Measurements from ENCODE around the gene TMEM184B.

The TMEM184B gene

GRCh38 chr22:38221407-38221806, 51.4 kb downstream of the TMEM184B start:
- no peak for DNase-seq

DNA sequence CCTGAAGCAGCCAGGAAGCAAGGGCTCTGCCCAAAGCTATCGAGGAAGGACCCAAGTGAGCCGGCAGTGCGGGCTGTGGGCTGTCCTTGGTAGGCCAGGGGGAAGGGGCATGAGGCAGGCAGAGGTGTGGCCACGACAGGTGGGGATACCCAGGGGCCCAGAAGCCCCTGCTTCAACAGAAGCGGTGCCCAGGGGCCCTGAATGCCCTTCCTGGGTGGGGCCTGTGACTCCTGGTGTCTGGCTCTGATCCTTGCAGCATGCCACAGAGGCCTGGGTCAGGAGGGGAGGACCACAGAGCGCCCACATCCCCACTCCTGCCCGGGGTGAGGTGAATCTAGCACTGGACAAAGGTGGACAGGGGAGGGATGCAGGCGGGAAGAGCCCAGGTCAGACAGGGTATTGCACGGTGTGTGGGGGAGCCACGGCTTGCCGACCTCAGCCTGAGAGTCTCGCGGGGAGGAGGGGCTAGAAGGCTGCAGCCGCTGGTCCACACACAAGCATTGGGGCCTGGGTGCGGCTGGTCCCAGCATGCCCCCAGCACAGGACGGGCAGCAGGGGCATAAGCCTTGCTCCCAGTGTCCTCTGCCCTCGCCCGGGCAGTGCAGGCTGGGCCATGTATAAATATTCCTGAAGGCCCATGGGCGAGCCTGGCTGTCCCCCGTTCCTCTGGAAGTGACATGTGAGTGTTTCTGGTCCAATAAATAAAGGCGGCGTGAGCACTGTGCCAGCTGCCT, 52.0 kb downstream of the TMEM184B start:
- DNase-seq, result no peak

DNA sequence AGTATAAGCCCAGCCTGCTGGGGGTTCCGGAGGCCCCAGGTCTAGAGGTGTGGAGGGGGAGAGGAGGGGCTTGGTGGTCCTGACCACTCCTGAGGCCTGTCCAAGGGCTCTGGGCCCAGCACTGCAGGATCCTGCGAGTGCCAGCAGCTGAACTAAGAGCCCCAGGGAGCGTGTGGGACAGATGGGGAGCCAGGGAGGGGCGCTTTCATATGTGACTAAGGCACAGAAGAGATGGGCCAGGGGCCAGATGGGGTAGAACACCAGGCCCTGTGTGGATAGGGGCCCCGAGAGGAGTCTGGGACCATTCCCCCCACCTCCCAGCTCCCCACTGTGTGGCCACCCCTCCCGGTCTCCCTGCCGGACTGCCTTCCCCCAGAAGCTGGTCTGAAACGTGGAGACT, 52.6 kb downstream of the TMEM184B start:
- DNase-seq, result no peak

- no peak for DNase-seq
Observed at GRCh38 chr22:38219632-38220031, 53.2 kb downstream of the TMEM184B start.

- no peak for DNase-seq
Observed at GRCh38 chr22:38218661-38219622, 53.9 kb downstream of the TMEM184B start.

GRCh38 chr22:38215156-38216038, 57.4 kb downstream of the TMEM184B start:
- DNase-seq, result no peak

GRCh38 chr22:38214302-38215056, 58.3 kb downstream of the TMEM184B start:
- DNase-seq, result no peak

DNA sequence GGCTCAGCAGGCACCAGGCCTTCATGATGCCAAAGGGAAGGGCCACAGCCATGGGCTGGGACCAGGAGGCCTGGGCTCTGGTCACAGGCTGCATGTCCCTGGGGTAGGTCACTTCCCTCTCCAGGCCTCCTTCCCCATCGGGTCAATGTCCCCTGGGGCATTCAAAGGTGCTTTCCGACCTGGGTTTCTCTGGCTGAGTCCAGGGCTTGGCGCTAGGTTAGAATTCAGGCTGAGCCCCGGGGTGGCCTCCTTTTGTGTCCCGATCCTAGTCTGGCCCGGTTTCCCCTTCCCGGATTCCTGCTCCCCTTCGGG, 58.9 kb downstream of the TMEM184B start:
- no peak for DNase-seq

- DNase-seq, result no peak
Observed at GRCh38 chr22:38213319-38213989, 59.4 kb downstream of the TMEM184B start.

DNA sequence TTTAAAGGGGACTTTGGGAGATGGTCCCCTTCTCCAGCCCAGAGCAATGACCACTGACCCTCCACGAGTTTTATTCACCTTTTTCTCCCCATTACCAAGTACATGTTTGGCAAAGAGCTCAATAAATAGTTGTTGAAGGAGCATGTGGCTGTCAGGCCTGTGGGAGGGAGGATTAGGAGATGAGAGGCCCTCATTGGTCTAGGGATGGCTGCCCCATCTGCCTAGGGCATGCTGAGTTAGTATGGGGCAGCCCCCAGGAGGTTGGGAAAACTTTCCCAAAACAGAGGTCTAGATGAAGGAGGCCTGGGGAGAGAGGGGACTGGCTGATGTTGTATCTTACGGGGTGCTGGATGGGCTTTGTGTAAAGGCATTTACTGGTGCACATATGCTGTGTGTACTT, 60.4 kb downstream of the TMEM184B start:
- no peak for DNase-seq

- no peak for DNase-seq
Observed at GRCh38 chr22:38211556-38211955, 61.3 kb downstream of the TMEM184B start.

DNA sequence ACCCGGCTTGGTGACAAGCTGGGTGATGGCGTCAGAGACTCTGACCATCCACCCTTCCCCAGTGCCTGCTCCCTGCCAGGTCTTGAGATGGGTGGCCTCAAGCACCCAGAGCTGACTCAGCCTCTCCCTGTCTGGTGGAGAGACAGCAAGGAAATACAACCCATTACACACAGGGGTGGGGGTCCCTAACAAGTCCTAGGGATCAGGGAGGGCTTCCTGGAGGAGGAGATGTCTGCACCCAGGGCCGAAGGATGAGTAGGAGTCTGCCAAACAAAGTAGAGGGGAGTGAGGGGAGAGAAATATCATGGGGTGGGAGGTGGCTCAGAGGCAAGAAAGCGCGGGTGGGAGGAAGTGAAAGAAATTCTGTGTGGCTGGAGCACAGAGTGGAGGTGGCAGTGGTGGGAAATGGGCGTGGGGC, 64.2 kb downstream of the TMEM184B start:
- no peak for DNase-seq

DNA sequence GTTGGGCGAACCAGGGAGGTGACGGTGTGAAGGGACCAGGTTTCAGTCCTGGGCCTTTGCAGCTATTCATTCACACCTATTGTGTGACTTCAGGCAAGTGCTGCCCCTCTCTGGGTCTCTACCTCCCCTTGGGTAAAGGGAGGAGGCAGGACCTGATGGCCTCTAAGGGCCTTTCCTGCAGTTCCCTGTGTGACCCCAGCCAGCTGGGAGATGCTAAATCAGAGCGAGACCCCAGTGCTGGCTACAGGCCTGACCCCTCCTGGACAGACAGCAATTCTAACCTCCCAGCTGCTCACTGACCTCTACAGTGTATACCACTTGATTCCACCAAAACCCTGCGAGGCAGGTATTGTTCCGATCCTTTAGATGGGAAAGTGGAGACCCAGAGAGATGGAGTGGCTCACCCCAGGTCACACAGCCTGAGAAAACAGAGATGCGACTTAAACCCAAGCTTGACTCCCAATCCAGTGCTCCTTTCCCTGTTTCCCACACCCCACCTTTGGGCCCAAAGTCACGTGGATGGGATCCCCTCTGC, 64.8 kb downstream of the TMEM184B start:
- DNase-seq, result no peak

DNA sequence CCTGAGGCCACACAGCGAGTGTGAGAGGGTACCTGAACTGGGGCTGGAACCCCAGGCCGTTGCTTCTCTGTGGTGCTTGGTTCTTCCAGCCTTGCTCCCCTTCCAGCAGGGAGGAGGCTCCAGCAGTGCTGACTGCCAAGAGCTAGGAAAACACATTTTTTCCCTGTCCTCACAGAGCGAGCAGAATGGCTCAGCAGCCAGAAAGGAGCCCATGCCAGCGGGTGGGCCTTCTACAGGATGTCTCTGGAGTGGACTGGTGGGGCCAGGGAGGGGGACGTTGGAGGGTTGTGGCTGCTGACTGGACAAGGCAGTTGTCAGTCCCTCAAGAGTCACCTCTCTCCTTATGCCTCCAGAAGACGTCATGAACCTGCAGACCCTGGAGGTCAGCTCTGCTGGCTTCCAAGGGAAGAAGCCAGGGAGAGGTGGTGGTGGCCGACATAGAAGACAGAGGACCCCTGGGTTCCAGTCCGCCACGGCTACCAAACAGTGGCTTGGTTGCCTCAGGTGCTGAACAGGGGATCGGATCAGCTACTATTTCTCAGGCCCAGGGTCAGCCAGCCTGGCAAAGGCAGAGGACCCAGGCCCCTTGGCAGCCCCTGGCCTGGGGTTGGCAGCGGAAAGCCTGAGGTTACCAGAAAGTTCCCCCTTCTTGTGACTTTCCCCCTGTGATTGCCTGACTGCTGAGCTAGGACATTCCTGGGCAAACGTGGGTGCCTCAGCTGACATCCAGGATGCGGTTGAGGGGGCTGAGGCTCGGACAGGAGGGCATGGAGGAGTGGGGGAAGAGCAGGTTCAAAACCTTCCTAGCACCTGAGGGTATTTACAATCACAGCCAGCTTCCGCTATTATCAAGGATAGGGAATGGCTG, 67.3 kb downstream of the TMEM184B start:
- no peak for DNase-seq

DNA sequence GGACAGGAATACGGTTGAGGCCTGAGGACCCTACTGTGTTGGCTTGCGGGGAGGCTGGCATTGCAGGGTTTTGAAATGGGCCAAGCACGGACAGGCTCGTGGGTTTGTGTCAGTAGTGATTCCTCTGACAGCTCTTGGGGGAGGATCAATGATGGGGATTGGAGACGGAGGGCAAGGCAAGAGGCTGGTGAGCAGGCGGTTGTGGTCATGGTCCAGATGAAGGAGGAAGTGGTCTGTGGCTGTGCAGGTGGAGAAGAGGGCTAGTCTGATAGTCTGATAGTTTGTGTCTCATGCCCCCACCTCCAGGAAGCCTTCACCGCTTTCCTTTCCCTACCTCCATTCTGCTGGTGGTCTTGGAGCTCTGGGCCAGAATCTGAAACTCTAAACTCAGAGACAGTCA, 68.0 kb downstream of the TMEM184B start:
- DNase-seq, result peak; percentile 24

- DNase-seq, result no peak
Observed at GRCh38 chr22:38203855-38204514, 68.8 kb downstream of the TMEM184B start.

- DNase-seq, result no peak
Observed at GRCh38 chr22:38203090-38203810, 69.6 kb downstream of the TMEM184B start.

DNA sequence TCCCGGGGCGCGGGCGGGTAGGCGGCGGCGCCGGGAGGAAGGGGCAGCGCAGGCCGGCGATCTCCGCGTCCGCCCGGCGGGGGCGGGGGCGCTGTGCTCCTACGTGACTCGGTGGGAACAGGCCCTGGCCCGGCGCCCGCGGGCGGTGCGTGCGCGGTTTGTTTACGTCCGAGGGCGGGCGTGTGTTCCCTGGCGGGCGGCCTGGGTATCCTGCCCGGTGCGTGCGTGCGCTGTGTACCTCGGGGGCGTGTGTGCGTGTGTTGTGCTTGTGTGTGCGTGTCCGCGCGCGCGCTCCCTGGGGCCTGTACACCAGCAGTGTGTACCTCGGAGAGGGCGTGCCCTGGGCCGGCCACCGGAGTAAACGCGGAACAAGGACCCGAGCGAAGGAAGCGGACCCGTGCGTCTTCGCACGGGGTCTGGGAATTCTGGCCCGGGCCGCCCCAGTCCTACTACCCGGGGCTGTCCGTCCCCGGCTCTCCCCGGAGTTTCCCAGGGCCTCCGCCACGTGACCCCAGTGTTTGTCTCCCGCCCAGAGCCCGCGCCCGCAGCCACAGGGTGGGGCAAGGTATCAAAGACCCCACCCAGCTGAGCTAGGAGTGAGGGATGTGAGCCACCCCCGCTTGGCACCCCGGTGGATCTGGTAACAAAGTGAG, 70.2 kb downstream of the TMEM184B start:
- DNase-seq, result no peak
